Measurements from ENCODE around the gene TBC1D22A. TPM values are rescaled to one million over a fixed set of nuclear protein-coding genes. Genes with fewer than 3 reads are reported as not detected.
"Not testable (repeated sequence)": the region's sequence is repeated elsewhere in the genome, so short reads cannot be mapped to it uniquely, and the experiment has no call there.

The TBC1D22A gene
- total and polyA plus RNA-seq, 8 donors = 12.0 to 17.6 (median 15.3) TPM

GRCh38 chr22:47168441-47168840, 406.0 kb downstream of the TBC1D22A start:
- no peak for TF ChIP-seq CTCF (IDR thresholded peaks at IDR 0.05)
- peaks cover 0 to 2% (median 0%) of the 10 kb centered on the region in 3 donors for H3K36me3 ChIP-seq
- H3K9me3 ChIP-seq = no peaks in the 10 kb centered on the region
- intact Hi-C loops (cut with DNase I) = no loop called here
- no peaks in the 10 kb centered on the region for H3K4me1 ChIP-seq
- DNase-seq (peak in 2 of 6 donors; percentile 4 to 57), FAIRE-seq (no peak), ATAC-seq (no peak)
- no peak overlapping the region for H3K27ac ChIP-seq
- 97 to 98% methylated on average over 14 of the region's 14 CpGs for WGBS, 2 donors
- no peak overlapping the region for H3K4me3 ChIP-seq
- H3K27me3 ChIP-seq = no peaks in the 10 kb centered on the region

- TF ChIP-seq CTCF (IDR thresholded peaks at IDR 0.05) = no peak
- DNase-seq = peak in 4 of 6 donors; percentile 2 to 57 (median 32)
These were observed 406.7 kb downstream of the TBC1D22A start for GRCh38 chr22:47168900-47169800.

GRCh38 chr22:47169801-47170140, 407.3 kb downstream of the TBC1D22A start:
- Histone ChIP-seq H3K4me1 (no peaks in the 10 kb centered on the region), H3K36me3 (peaks cover 0 to 7% (median 0%) of the 10 kb centered on the region in 3 donors), H3K27ac (no peak overlapping the region), H3K9me3 (no peaks in the 10 kb centered on the region), H3K4me3 (no peak overlapping the region), H3K27me3 (no peaks in the 10 kb centered on the region)
- WGBS, 2 donors = 94 to 96% methylated on average over 9 of the region's 9 CpGs
- no peak for TF ChIP-seq CTCF (IDR thresholded peaks at IDR 0.05)
- ATAC-seq = no peak
- no peak for FAIRE-seq
- peak in 2 of 6 donors; percentile 7 to 36 for DNase-seq
- intact Hi-C loops (cut with DNase I) = no loop called here

More at GRCh38 chr22:47168900-47169800, 406.7 kb downstream of the TBC1D22A start:
- no peaks in the 10 kb centered on the region for H3K4me1 ChIP-seq
- H3K27ac ChIP-seq = no peak overlapping the region
- FAIRE-seq = no peak
- H3K36me3 ChIP-seq = peaks cover 0 to 7% (median 0%) of the 10 kb centered on the region in 3 donors
- H3K9me3 ChIP-seq = no peaks in the 10 kb centered on the region
- H3K4me3 ChIP-seq = no peak overlapping the region
- WGBS, 2 donors = 85 to 92% methylated on average over 25 of the region's 25 CpGs
- intact Hi-C loops (cut with DNase I) = no loop called here
- no peaks in the 10 kb centered on the region for H3K27me3 ChIP-seq
- ATAC-seq = peak in 2 of 4 donors; percentile 38 to 72

- H3K27ac ChIP-seq; FAIRE-seq; intact Hi-C loops (cut with DNase I); H3K4me1 ChIP-seq; H3K9me3 ChIP-seq; ATAC-seq; H3K4me3 ChIP-seq; H3K27me3 ChIP-seq; H3K36me3 ChIP-seq: not testable (repeated sequence)
- peak in 2 of 6 donors; percentile 5 to 39 for DNase-seq
- WGBS, 2 donors = 90 to 93% methylated on average over 21 of the region's 21 CpGs
These were observed 408.3 kb downstream of the TBC1D22A start for GRCh38 chr22:47170511-47171440.
